WTC11 (cell line): ENCODE data around the gene VSX2.

ENCODE experiments used
- GABPB1 ChIP-seq: sonication (generic); formaldehyde crosslinking; IDR thresholded peaks from 2 replicates; pipeline ENCODE4 v1.8.1; 2023; ENCODE audit warnings: mild to moderate bottlenecking, missing genetic modification reagents
- JAZF1 ChIP-seq: fragments of 250-450 bp; sonication (Bioruptor Pico); IDR thresholded peaks from 2 replicates; pipeline ENCODE4 v1.9.0; 2021; ENCODE audit warnings: moderate library complexity, mild to moderate bottlenecking, inconsistent platforms
- NFE2L1 ChIP-seq: sonication (generic); formaldehyde crosslinking; IDR thresholded peaks from 2 replicates; pipeline ENCODE4 v1.8.1; 2023; ENCODE audit warnings: missing genetic modification reagents
- NR3C1 ChIP-seq: sonication (generic); formaldehyde crosslinking; conservative IDR thresholded peaks from 2 replicates; pipeline ENCODE4 v1.8.1; 2023; ENCODE audit warnings: low read depth, mild to moderate bottlenecking, missing genetic modification reagents
- ZNF232 ChIP-seq: sonication (generic); formaldehyde crosslinking; IDR thresholded peaks from 2 replicates; pipeline ENCODE4 v1.8.0; 2022; ENCODE audit warnings: mild to moderate bottlenecking, missing genetic modification reagents
- TF ChIP-seq, protein P1 (sequence below): sonication (generic); formaldehyde crosslinking; IDR thresholded peaks from 2 replicates; pipeline ENCODE4 v1.8.1; 2023; ENCODE audit warnings: mild to moderate bottlenecking, missing genetic modification reagents, moderate library complexity
- TF ChIP-seq, protein P2 (sequence below): fragments of 200-600 bp; IDR thresholded peaks from 2 replicates; pipeline ENCODE4 v1.8.0; 2022; ENCODE audit warnings: antibody characterized with exemption
- TF ChIP-seq, protein P3 (sequence below): sonication (generic); formaldehyde crosslinking; IDR thresholded peaks from 2 replicates; pipeline ENCODE4 v1.8.0; 2022; ENCODE audit warnings: mild to moderate bottlenecking, missing genetic modification reagents

GRCh38 chr14:74267588-74267987 lies 28.3 kb downstream of the VSX2 start:
- no peak for TF ChIP-seq GABPB1 (CRISPR knock-in tag)
- TF ChIP-seq, protein P1, sequence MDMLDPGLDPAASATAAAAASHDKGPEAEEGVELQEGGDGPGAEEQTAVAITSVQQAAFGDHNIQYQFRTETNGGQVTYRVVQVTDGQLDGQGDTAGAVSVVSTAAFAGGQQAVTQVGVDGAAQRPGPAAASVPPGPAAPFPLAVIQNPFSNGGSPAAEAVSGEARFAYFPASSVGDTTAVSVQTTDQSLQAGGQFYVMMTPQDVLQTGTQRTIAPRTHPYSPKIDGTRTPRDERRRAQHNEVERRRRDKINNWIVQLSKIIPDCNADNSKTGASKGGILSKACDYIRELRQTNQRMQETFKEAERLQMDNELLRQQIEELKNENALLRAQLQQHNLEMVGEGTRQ (CRISPR knock-in tag): no peak
- TF ChIP-seq JAZF1 (CRISPR knock-in tag): no peak
- TF ChIP-seq ZNF232 (CRISPR knock-in tag): no peak
- TF ChIP-seq NFE2L1 (CRISPR knock-in tag): no peak
- TF ChIP-seq, protein P2, sequence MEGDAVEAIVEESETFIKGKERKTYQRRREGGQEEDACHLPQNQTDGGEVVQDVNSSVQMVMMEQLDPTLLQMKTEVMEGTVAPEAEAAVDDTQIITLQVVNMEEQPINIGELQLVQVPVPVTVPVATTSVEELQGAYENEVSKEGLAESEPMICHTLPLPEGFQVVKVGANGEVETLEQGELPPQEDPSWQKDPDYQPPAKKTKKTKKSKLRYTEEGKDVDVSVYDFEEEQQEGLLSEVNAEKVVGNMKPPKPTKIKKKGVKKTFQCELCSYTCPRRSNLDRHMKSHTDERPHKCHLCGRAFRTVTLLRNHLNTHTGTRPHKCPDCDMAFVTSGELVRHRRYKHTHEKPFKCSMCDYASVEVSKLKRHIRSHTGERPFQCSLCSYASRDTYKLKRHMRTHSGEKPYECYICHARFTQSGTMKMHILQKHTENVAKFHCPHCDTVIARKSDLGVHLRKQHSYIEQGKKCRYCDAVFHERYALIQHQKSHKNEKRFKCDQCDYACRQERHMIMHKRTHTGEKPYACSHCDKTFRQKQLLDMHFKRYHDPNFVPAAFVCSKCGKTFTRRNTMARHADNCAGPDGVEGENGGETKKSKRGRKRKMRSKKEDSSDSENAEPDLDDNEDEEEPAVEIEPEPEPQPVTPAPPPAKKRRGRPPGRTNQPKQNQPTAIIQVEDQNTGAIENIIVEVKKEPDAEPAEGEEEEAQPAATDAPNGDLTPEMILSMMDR: no peak
- TF ChIP-seq, protein P3, sequence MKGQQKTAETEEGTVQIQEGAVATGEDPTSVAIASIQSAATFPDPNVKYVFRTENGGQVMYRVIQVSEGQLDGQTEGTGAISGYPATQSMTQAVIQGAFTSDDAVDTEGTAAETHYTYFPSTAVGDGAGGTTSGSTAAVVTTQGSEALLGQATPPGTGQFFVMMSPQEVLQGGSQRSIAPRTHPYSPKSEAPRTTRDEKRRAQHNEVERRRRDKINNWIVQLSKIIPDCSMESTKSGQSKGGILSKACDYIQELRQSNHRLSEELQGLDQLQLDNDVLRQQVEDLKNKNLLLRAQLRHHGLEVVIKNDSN (CRISPR knock-in tag): no peak
- TF ChIP-seq NR3C1 (CRISPR knock-in tag): no peak
